ENCODE data around the gene NAA15. TPM values are rescaled to one million over a fixed set of nuclear protein-coding genes. Genes with fewer than 3 reads are reported as not detected.

The NAA15 gene
- total RNA-seq (2022; extraction: Qiagen RNA extraction): 20.1 to 31.2 TPM (median 26.6 TPM) in 5 replicates

DNA sequence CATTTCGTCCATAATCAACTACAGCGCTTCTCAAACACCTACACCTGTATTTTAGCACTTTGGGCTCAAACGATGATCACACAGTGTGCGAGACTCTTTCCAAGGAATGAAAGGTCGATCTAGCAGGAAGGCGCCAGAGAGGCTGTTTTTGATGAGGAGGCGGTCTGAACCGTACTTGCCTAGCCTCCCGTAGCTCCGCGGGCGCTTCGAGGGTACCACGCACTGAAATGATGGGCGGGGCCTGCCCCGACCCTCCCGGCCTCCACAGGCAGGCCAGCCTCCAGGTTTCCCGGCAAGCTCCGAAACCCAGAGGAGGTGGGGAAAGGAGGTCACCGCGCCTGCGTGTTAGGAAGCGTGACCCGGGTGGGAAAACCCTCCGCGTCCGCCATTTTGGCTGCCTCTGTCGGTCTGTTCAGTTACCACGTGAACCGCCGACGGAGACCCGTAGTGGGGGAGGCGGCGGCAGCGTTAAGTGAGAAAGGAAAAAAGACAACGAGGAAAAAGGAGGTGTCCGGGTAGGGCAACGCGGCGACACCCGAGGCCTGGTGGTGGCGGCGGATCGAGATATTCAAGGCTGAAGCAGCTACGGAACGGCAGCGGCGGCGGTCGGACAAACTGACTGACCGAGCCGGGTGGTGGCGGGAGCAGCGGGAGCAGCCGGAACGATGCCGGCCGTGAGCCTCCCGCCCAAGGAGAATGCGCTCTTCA is at the start of gene NAA15:
NAA15 (plus strand) TSS at position 393 of the 708 bp plus-strand sequence; CDS start at position 666, 273 bp downstream.

DNA sequence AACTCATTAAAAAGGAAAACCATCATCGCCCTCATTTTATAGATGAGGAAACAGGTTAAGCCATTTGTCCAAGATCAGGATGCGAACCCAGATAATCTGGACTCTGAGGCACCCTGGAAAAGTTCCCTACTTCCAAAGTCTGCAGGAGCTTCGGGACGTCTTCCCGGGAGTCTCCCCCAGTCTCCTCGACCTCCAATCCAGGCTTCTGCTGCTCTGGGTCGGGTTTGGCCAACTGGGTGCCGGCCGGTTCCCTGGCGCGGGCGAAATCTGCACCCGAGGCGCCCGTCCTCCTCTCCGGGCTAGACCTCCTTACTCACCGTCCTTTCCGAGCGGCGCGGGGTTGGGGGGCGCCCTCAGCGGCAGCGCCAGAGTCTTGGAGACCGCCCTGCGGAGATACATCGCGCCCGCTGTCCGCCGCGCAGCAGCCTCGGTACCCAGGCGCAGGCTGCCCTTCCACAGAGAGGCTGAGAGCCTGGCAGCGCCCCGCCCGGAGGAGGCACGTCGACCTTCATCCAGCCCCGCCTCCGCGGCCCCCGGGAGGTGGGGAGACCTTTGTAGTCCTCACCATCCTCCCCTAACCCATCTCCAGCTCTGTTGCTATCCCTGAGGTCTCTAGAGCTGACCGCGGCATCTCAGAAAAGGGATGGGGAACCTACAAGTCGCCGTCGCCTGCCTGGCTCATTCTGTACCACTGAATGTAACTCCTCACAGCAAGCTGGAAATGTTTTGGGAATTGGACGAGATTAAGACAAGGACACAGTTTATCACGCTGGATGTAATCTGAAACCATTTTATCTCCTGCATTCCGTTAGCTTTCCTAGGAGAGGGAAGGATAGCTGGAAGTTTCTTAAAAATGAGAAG is 21.3 kb upstream of the NAA15 start, which contains the start of gene MGARP:
MGARP (minus strand) TSS at position 466 of the 861 bp plus-strand sequence; CDS start at position 399, 67 bp downstream.

DNA sequence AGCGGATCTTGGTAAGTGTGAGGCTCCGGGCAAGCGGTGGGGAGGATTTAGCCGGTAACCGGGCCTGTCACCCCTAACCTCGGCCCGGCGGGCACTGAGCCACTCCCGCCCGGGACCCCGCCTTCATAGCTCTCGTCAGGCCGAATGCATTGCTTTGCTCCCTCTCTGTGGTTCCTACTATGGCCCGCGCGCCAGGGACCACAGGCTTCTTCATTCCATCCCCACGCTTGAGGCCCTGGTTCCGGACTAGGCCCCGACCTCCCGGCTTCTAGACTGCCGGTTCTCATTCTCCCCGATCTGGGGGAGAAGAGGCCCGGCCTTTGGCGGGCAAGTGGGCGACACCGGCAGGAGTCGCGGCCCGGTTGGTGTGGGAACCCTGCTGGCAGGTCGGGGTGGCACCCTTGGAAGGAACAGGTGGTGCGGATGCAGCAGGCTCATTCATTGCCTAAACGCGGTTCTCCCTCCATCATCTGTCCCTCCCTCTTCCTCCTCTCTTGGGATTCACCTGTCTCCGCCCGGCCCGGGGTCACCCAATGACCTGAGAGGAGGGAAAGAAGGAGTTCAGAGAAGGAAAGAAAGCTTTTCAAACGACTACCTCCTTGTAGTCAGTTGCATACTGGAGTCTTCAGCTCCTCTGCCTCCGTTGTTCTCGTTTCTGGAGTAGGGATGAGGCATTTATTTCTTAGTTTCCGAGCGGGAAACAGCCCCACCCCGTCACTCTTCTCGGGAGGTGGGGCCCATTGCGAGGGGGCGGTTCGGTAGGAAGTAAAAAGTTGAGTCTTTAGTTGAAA is 711 bp downstream of the NAA15 start, which contains the start of gene NDUFC1:
NDUFC1 (minus strand) TSS at position 657 of the 791 bp plus-strand sequence. CDS start 6,679 bp downstream, outside the sequence.

DNA sequence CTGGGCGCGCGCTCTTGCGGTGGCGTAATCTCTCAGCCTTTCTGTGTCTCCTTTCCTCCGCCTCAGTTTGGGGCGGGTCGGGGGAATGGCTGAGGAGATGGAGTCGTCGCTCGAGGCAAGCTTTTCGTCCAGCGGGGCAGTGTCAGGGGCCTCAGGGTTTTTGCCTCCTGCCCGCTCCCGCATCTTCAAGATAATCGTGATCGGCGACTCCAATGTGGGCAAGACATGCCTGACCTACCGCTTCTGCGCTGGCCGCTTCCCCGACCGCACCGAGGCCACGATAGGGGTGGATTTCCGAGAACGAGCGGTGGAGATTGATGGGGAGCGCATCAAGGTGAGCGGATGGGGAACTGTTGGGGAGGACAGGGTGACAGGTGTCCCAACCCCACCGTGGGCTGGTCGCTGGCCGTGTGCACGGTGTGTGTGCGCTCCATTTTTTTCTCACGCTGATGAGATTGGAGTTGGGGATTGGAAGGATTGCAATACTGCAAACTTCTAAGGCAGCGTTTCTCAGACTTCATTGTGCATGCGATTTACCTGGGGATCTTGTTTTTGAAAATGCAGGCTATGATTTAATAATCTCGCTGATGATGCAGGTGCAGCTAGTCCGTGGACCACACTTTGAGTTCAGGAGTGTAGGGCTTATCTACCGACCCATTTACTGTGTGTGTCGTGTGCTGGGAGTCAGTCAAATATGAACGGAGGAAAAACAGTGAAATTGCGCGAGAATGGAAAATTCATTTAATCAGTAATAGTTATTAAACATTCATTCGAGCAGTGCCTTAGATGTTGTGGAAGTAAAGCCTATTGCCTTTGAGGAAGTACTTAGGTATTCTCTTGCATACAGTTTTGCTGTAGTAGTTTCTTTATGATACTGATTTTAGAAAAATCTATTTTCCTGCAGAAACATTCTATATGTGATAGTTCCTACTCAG is 153.1 kb downstream of the NAA15 start, which contains the start of gene RAB33B:
RAB33B (plus strand) TSS at position 11 of the 935 bp plus-strand sequence; CDS start at position 86, 75 bp downstream.

Other genes starting within 250 kb of the NAA15 start
- 9.8 to 13.4 TPM (median 11.0 TPM) in 5 replicates for gene ELF2, start 124.3 kb upstream of the NAA15 start, total RNA-seq (2022; extraction: Qiagen RNA extraction)
- gene MGARP, start 21.3 kb upstream of the NAA15 start, total RNA-seq (2022; extraction: Qiagen RNA extraction): 0.30 to 0.81 TPM (median 0.71 TPM) in 5 replicates
- 75.6 to 85.4 TPM (median 80.2 TPM) in 5 replicates for gene NDUFC1, start 972 bp downstream of the NAA15 start, total RNA-seq (2022; extraction: Qiagen RNA extraction)
- 1.6 to 2.8 TPM (median 2.3 TPM) in 5 replicates for gene RAB33B, start 152.6 kb downstream of the NAA15 start, total RNA-seq (2022; extraction: Qiagen RNA extraction)